ENCODE results near the gene CCNK.

CCNK gene

GRCh38 chr14:99440278-99440677 lies 40.9 kb upstream of the CCNK start:
- no peak overlapping the region for H3K4me3 ChIP-seq (ENCODE audit: control insufficient read depth, low read depth, low read length)
- no peak for TF ChIP-seq CTCF (conservative IDR thresholded peaks at IDR 0.05; ENCODE audit: control insufficient read depth, insufficient read depth, low read depth, low read length)
- no peak for DNase-seq (ENCODE audit: low read depth)

- no peak overlapping the region for H3K4me3 ChIP-seq (ENCODE audit: control insufficient read depth, low read depth, low read length)
- peak; percentile 8 for DNase-seq (ENCODE audit: low read depth)
- peak; percentile 13 for TF ChIP-seq CTCF (conservative IDR thresholded peaks at IDR 0.05; ENCODE audit: control insufficient read depth, insufficient read depth, low read depth, low read length)
Observed at GRCh38 chr14:99441157-99441870, 39.9 kb upstream of the CCNK start.

- no peak for DNase-seq (ENCODE audit: low read depth)
- no peak overlapping the region for H3K4me3 ChIP-seq (ENCODE audit: control insufficient read depth, low read depth, low read length)
- no peak for TF ChIP-seq CTCF (conservative IDR thresholded peaks at IDR 0.05; ENCODE audit: control insufficient read depth, insufficient read depth, low read depth, low read length)
Observed at GRCh38 chr14:99441918-99442317, 39.3 kb upstream of the CCNK start.

- DNase-seq (ENCODE audit: low read depth), result no peak
- TF ChIP-seq CTCF (conservative IDR thresholded peaks at IDR 0.05; ENCODE audit: control insufficient read depth, insufficient read depth, low read depth, low read length), result no peak
- H3K4me3 ChIP-seq (ENCODE audit: control insufficient read depth, low read depth, low read length), result no peak overlapping the region
Observed at GRCh38 chr14:99445931-99446330, 35.3 kb upstream of the CCNK start.

- no peak for TF ChIP-seq CTCF (conservative IDR thresholded peaks at IDR 0.05; ENCODE audit: control insufficient read depth, insufficient read depth, low read depth, low read length)
- no peak for DNase-seq (ENCODE audit: low read depth)
- no peak overlapping the region for H3K4me3 ChIP-seq (ENCODE audit: control insufficient read depth, low read depth, low read length)
Observed at GRCh38 chr14:99447739-99448138, 33.5 kb upstream of the CCNK start.

- no peak for TF ChIP-seq CTCF (conservative IDR thresholded peaks at IDR 0.05; ENCODE audit: control insufficient read depth, insufficient read depth, low read depth, low read length)
- no peak for DNase-seq (ENCODE audit: low read depth)
- H3K4me3 ChIP-seq (ENCODE audit: control insufficient read depth, low read depth, low read length), result no peak overlapping the region
Observed at GRCh38 chr14:99450266-99450665, 30.9 kb upstream of the CCNK start.

GRCh38 chr14:99451234-99451633 lies 30.0 kb upstream of the CCNK start:
- TF ChIP-seq CTCF (conservative IDR thresholded peaks at IDR 0.05; ENCODE audit: control insufficient read depth, insufficient read depth, low read depth, low read length), result no peak
- no peak overlapping the region for H3K4me3 ChIP-seq (ENCODE audit: control insufficient read depth, low read depth, low read length)
- no peak for DNase-seq (ENCODE audit: low read depth)
